Adrenal gland (tissue), 12 donors: Measurements from ENCODE around the gene OR2A5. TPM values are rescaled to one million over a fixed set of nuclear protein-coding genes. Genes with fewer than 3 reads are reported as not detected.

Experiments used
- DNase-seq, 7 donors: peaks; one replicate each; pipeline ENCODE4 v3.0.0-alpha.2; 2019 to 2020
- H3K27ac ChIP-seq, 5 donors: fragments of 200-600 bp; sonication (generic) in 4 of 5; 1 replicate in 3 of 5; 2 replicates in 2 of 5; pipeline versions ENCODE4 v1.5.1 to v1.8.0; 2016 to 2020; ENCODE audit warnings: mild to moderate bottlenecking in 1 of 5
- H3K27me3 ChIP-seq: fragments of 200-600 bp; 2 replicates; pipeline ENCODE4 v1.8.0; 2021
- H3K36me3 ChIP-seq, 2 donors: fragments of 200-600 bp; replicated peaks in 1 of 2; 1 replicate in 1 of 2; 2 replicates in 1 of 2; pipeline versions ENCODE4 v1.5.1 to v1.8.0; 2018 to 2022
- H3K4me1 ChIP-seq, 2 donors: fragments of 200-600 bp; replicated peaks in 1 of 2; 1 replicate in 1 of 2; 2 replicates in 1 of 2; pipeline versions ENCODE4 v1.5.1 to v1.8.0; 2018 to 2021
- H3K4me3 ChIP-seq, 4 donors: fragments of 200-600 bp; sonication (generic) in 3 of 4; one replicate each; pipeline ENCODE4 v1.5.1; 2016 to 2018
- H3K9me3 ChIP-seq, 3 donors: fragments of 200-600 bp; sonication (generic) in 1 of 3; replicated peaks in 1 of 3; 1 replicate in 2 of 3; 2 replicates in 1 of 3; pipeline versions ENCODE4 v1.5.1 to v1.8.0; 2016 to 2021
- POLR2A ChIP-seq, 2 donors: fragments of 450-650 bp; IDR thresholded peaks; one replicate each; pipeline ENCODE4 v1.6.1; 2017; ENCODE audit warnings: antibody characterized with exemption in 2 of 2, mild to moderate bottlenecking in 2 of 2, moderate library complexity in 1 of 2
- WGBS, 4 donors: extraction: QIAGEN DNeasy Blood & Tissue Kit in 2 of 4; methylation state at CpG; one replicate each; pipeline versions ENCODE4 v1.1.5 to v1.1.7; 2013 to 2017; 5-methylcytosine and 5-hydroxymethylcytosine counted together
- intact Hi-C, 2 donors: fragments of 100-400 bp; cut with DNase I; formaldehyde crosslinking; loops; one replicate each; pipeline versions ENCODE4 v1.14.1 to v1.15.0; 2022 to 2023
- polyA plus RNA-seq, 3 donors: library from polyadenylated mRNA; stranded (reverse); fragments of 200-250 nt in 2 of 3; fragments of 350-450 nt in 1 of 3; fragmentation: Illumina TruSeq in 1 of 3; extraction: RNeasy Lipid Tissue Mini Kit (QIAGEN cat#74804) in 1 of 3; gene quantifications; one replicate each; pipeline ENCODE4 v1.2.3, GENCODE V29; 2013 to 2014
- total RNA-seq, 9 donors: library from RNA; depleted of rRNA in 4 of 9; stranded (reverse); fragments of >200 nt in 4 of 9; fragments of 120-200 nt in 1 of 9; fragmentation: NEBNext Ultra II Directional in 1 of 9; extraction: Animal tissue kit (Norgen Biotek cat#: 25700) in 1 of 9; gene quantifications; one replicate each; pipeline versions ENCODE4 v1.1.0 to v1.2.4, GENCODE V29; 2013 to 2023
- TF ChIP-seq, protein P1 (sequence below), 6 experiments: fragments of 450-650 bp in 4 of 6; fragments of 200-600 bp in 2 of 6; sonication (generic) in 1 of 6; IDR thresholded peaks; 1 replicate in 5 of 6; 2 replicates in 1 of 6; pipeline versions ENCODE4 v1.5.1 to v1.8.0; 2016 to 2021; ENCODE audit warnings: antibody characterized with exemption in 6 of 6, mild to moderate bottlenecking in 2 of 6, moderate library complexity in 1 of 6
- donor health status: healthy with polysubstance abuse.
- donor health status: Bipolar disorder and iron deficiency.
- donor health status: DM: yes; HTN: yes; CAD: no.
- donor health status: DM: no; HTN: no; CAD: no.
- donor health status: DM: no; HTN: no; CAD: no.
- donor health status: DM: yes; HTN: yes; CAD: no.

OR2A5 gene
- total and polyA plus RNA-seq, 12 donors: under 0.01 TPM; not detected in 11

DNA sequence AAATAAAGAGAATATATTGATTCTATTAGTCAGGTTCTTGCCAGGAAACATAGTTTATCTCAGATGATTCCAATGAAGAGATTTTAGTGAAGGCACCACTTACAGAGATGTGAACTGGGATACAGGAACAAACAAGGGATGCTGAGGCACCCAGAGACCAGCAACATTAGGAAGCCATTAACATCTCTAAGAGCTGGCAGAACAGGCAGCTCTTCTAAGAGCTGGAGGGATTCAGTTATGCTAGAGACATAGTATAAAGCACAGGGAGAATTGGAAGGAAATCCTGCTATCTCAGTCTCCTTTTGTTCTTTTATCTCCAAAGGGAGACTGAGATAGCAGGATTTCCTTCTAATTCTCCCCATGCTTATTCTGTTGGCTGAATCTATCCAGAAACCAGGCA lies 26.6 kb upstream of the OR2A5 start:
- intact Hi-C loops: loop anchor here in 1 of 2 donors (5.0 kb wide), 1 partner anchor 290 kb away; no protein-coding TSS in a partner anchor
- H3K4me3 ChIP-seq: no peak overlapping the region
- DNase-seq: no peak
- H3K36me3 ChIP-seq: no peaks in the 10 kb centered on the region
- H3K4me1 ChIP-seq: peaks cover 26 to 31% of the 10 kb centered on the region in 2 donors
- H3K27ac ChIP-seq: no peak overlapping the region
- H3K9me3 ChIP-seq: no peaks in the 10 kb centered on the region
- TF ChIP-seq, protein P1, sequence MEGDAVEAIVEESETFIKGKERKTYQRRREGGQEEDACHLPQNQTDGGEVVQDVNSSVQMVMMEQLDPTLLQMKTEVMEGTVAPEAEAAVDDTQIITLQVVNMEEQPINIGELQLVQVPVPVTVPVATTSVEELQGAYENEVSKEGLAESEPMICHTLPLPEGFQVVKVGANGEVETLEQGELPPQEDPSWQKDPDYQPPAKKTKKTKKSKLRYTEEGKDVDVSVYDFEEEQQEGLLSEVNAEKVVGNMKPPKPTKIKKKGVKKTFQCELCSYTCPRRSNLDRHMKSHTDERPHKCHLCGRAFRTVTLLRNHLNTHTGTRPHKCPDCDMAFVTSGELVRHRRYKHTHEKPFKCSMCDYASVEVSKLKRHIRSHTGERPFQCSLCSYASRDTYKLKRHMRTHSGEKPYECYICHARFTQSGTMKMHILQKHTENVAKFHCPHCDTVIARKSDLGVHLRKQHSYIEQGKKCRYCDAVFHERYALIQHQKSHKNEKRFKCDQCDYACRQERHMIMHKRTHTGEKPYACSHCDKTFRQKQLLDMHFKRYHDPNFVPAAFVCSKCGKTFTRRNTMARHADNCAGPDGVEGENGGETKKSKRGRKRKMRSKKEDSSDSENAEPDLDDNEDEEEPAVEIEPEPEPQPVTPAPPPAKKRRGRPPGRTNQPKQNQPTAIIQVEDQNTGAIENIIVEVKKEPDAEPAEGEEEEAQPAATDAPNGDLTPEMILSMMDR (IDR thresholded peaks at IDR 0.05): no peak
- no peak for TF ChIP-seq POLR2A (IDR thresholded peaks at IDR 0.05)
- H3K27me3 ChIP-seq: no peaks in the 10 kb centered on the region

DNA sequence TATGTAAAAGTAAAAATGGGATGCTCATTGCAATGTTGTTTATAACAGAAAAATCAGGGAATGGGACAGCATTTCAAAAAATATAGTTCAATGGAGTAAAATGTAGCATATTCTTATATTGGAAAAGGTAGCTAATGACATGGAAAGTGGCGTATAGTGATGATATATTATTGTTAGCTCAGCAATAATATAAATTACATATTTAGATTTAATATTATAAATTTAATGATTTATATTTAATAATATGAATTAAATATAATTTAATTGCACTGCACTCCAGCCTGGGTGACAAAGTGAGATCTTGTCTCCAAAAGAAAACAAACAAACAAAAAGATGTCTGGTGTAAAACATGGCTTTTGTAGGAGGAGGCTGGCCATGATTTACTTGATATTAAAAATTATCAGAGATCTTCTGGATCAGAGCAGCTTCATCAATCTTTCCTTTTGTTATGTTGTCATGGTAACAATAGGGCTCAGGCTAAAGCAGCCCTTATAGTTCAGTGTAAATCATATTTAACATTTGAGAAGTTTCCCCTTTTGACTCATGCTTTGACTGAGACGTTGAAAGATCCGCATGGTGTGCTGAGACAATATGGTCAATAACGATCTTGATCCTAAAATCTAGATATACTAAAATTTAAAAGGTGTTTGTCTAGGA lies 25.4 kb upstream of the OR2A5 start:
- Histone ChIP-seq H3K36me3 (no peaks in the 10 kb centered on the region), H3K27me3 (no peaks in the 10 kb centered on the region), H3K27ac (no peak overlapping the region), H3K4me1 (peaks cover 26 to 37% of the 10 kb centered on the region in 2 donors), H3K4me3 (no peak overlapping the region), H3K9me3 (peaks cover 0 to 2% (median 0%) of the 10 kb centered on the region in 3 donors)
- intact Hi-C loops: loop anchor here in 1 of 2 donors (5.0 kb wide), 1 partner anchor 291 kb away; no protein-coding TSS in a partner anchor
- DNase-seq: no peak
- TF ChIP-seq, protein P1 (IDR thresholded peaks at IDR 0.05): no peak
- TF ChIP-seq POLR2A (IDR thresholded peaks at IDR 0.05): no peak
- WGBS, 4 donors: 87 to 92% (median 91%) methylated on average over 4 of the region's 4 CpGs

DNA sequence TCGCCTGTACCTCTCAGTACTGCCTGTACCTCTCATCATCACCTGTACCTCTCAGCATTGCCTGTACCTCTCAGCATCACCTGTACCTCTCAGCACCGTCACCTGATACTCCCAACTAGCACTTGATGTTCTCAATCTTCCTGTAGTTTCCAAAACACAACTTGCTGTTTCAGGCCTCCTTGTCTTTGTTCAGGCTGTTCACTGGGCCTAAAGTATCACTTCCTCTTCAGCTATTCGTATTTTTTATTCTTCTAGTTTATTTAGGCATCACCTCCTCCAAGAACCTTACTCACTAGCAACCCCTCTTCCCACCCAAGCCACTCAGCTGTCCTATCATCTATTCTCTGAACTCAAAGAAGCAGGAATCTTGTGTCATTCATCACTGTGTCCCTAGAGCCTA lies 24.5 kb upstream of the OR2A5 start:
- WGBS, 4 donors: 84 to 88% (median 88%) methylated on average over 3 of the region's 3 CpGs
- intact Hi-C loops: loop anchor here in 1 of 2 donors (5.0 kb wide), 1 partner anchor 292 kb away; no protein-coding TSS in a partner anchor
- Histone ChIP-seq H3K27me3 (no peaks in the 10 kb centered on the region), H3K9me3 (peaks cover 0 to 4% (median 0%) of the 10 kb centered on the region in 3 donors), H3K4me1 (peaks cover 24 to 33% of the 10 kb centered on the region in 2 donors), H3K4me3 (no peak overlapping the region), H3K27ac (no peak overlapping the region), H3K36me3 (no peaks in the 10 kb centered on the region)
- TF ChIP-seq POLR2A (IDR thresholded peaks at IDR 0.05): no peak
- TF ChIP-seq, protein P1 (IDR thresholded peaks at IDR 0.05): no peak
- DNase-seq: no peak

DNA sequence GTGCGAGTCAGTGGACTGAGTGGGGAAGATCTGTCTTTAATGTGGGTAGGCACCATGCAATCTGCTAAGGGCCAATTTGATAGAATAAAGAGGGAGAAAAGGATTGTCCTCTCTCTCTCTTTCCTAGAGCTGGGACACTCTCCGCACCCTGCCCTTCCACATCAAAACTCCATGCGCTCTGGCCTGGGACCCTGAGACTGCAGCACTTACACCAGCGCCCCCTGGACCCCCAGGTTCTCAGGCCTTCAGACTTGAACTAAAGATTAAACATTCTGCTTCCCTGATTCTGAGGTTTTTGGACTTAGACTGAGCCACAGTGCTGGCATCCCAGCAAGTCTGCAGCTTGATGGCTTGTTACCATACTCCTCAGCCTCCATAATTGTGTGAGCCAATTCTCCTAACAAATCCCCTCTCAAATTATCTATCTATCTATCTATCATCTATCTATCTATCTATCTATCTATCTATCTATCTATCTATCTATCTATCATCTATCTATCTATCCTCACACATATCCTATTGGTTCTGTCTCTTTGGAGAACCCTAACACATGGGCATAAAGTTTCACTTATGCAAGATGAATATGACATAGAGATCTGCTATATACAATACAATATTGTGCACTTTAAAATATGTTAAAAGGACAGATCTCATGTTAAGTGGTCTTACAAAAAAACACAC lies 22.4 kb upstream of the OR2A5 start:
- WGBS, 4 donors: 58 to 75% (median 63%) methylated on average over 4 of the region's 4 CpGs
- Histone ChIP-seq H3K9me3 (peaks cover 0 to 4% (median 0%) of the 10 kb centered on the region in 3 donors), H3K36me3 (no peaks in the 10 kb centered on the region), H3K27ac (no peak overlapping the region), H3K4me3 (no peak overlapping the region), H3K27me3 (no peaks in the 10 kb centered on the region), H3K4me1 (peaks cover 3 to 14% of the 10 kb centered on the region in 2 donors)
- intact Hi-C loops: no loop called here
- TF ChIP-seq, protein P1 (IDR thresholded peaks at IDR 0.05): no peak
- TF ChIP-seq POLR2A (IDR thresholded peaks at IDR 0.05): no peak
- DNase-seq: no peak
